NCI-H82 treated with DMSO at 0.1 percent for 48 hours (cell line): ENCODE measurements around the gene LONRF3.
"Not testable (repeated sequence)": the region's sequence is repeated elsewhere in the genome, so short reads cannot be mapped to it uniquely, and the experiment has no call there.

Source experiments
- DNase-seq: peaks from one replicate; lab custom pipeline; 2025; ENCODE audit not compliant: unreplicated experiment; lab: John Stamatoyannopoulos, UW

The LONRF3 gene

DNA sequence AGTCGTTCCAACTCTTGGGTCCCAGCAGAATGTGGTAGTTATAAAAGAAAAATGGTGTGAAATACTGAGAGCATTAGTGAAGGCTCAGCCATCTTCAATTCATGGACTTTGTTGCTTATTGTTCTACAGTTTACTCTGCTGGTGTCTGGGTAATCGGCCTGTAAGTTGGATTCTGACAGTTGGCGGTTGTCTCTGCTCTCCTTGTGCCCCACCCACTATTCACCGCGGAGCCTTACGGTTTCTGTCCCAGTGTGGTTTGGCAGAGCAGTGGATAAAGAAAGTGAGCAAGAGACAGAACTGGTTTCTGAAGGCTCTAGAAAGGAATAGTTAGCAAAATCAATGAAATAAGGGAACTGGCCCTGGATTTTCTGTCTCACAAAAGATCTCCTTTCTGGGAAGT lies 9.1 kb downstream of the LONRF3 start:
- no peak for DNase-seq

DNA sequence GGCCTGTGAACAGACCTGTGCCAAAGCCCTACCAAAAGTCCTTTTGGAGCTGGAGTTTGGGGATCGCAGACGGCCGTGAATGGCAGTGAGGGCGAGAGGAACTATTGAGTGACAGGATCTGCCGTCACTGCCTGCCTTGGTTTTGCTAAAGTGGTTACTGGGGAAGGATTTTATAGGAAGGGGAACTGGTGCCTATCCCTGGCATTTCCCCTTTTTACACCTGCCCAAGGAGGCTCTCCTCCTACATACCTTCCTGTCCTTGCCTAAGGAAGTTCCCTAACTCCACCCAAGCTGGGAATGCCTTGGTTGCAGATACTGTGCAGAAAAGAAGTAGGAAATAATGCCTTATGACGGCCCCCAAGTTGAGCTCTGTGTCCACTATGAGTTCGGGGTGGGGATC lies 14.5 kb downstream of the LONRF3 start:
- no peak for DNase-seq

DNA sequence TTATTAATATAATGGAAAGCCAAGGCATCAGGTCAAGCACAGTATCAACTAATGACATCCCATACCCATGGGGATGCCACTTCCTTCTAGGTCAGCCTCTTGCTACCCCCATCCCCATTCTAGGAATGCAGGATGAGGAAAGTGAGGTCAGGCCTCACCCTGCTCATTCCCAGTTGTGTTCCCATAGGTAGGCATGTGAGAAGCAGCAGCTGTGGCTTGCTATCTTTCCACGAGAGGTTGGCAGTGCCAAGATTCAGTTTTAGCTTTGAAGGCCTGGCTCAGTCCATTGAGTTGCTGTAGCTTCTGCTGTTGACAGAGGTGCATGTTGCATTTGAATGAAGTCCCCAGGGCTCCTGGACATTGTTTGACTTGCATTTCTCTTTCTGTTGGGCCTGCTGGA lies 15.5 kb downstream of the LONRF3 start:
- no peak for DNase-seq

DNA sequence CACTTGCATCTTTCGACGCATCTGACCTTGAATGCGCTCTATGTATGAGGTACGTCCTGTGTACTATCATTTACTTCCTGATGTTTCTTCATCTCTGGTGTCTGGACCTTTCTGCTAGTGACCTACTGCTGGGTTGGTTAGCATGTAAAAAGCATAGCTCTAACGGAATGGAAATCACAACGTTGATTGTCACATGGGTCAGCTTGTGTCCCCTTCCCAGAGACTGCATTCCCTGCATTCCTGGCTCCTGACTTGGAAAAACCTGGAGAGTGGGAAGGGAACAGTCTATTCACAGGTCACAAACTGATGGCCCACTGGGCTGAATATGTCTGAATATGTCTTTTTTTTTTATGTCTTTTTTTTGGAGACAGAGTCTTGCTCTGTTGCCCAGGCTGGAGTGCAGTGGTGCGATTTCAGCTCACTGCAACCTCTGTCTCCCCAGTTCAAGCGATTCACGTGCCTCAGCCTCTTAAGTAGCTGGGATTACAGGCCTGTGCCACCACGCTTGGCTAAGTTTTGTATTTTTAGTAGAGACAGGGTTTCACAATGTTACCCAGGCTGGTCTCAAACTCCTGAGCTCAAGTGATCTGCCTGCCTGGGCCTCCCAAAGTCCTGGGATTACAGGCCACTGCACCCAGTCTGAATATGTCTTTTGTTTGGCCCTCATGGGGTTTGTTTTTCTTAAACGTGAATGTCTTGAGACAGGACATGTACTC lies 16.3 kb downstream of the LONRF3 start:
- no peak for DNase-seq

DNA sequence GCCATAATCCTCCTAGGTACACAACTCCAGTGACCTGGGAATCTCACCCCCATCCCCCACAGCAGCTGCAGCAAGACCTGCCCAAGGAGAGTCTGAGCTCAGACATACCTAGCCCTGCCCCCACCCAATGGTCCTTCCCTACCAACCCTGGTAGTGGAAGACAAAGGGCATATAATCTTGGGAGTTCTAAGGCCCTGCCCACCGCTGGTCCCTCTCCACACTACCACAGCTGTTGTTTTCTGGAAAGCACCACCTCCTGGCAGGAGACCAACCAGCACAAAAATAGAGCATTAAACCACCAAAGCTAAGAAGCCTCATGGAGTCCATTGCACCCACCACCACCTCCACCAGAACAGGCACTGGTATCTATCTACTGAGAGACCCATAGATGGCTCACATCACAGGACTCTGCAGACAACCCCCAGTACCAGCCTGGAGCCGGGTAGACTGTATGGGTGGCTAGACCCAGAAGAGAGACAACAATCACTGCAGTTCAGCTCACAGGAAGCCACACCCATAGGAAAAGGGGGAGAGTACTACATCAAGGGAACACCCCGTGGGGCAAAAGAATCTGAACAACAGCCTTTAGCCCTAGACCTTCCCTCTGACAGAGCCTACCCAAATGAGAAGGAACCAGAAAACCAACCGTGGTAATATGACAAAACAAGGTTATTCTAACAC lies 18.2 kb downstream of the LONRF3 start:
- not testable (repeated sequence) for DNase-seq

DNA sequence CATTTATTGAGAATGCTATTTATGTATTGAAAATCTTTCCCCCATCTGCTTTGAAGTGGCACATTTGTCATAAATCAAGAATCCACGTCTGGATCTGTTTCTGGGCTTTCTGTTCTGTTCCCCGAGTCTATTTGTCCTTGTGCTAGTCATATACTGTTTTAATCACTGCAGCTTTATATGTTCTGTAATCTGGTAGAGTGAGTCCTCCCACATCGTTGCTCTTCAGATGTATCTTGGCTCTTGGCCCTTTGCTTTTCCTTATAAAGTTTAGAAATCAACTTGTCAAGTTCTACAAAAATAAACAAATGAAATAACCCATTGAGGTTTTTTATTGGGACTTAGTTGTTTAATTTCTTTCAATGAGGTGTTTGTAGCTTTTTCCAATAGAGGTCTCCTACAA lies 29.0 kb downstream of the LONRF3 start:
- DNase-seq: no peak

DNA sequence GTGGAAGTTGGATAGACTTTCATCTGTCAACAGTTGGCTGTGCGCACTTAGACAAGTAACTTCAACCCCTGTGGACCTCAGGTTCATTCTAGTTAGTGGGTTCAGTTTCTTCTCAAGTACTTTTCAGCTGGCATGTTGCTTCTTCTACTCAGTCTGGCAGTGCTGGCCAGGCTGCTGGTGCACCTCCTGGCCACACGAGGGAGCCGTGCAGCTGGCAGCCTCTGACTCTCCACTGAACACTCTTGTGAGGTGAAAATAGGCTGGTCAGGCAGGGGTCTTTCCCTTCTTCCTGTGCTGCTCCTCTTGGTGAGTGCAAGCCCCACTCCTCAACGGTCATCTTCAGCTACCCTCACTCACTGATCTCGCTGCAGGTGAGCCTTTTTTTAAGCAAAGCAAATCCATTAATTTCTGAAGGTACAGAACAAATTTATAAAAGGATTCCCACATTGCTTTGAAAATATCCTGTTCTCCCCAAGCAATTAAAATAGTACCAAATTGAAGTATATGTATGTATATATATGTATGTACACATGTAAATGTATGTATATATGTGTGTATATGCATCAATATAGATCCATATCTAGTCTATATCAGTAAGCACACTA lies 30.6 kb downstream of the LONRF3 start:
- DNase-seq: peak; percentile 6

DNA sequence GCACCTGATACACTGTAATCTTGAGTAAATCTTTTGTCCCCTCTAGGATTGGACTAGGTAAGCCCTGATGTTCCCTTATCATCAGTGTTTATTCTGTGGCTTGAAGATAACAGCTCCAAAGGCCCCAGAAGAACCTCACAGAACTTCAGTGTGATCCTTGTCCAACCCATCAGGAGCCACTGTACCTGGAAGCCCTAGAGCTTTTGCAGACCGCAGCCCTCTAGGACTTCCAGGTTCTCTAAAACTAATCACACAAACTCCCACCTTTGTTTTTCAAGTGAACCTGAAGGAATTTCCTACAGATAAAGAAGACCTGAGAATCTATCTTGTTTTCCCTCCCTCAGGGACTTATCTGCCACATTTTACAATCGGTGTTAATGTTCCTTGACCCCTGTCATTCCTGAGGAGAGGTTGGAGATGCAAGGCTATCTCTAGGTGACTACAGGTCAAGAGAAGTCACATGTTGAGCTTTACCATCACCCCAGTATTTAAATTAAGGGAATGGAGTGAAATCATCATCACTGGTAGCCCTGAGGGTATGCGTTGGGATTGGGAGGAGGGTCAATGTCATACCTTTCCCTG lies 32.9 kb downstream of the LONRF3 start:
- no peak for DNase-seq

DNA sequence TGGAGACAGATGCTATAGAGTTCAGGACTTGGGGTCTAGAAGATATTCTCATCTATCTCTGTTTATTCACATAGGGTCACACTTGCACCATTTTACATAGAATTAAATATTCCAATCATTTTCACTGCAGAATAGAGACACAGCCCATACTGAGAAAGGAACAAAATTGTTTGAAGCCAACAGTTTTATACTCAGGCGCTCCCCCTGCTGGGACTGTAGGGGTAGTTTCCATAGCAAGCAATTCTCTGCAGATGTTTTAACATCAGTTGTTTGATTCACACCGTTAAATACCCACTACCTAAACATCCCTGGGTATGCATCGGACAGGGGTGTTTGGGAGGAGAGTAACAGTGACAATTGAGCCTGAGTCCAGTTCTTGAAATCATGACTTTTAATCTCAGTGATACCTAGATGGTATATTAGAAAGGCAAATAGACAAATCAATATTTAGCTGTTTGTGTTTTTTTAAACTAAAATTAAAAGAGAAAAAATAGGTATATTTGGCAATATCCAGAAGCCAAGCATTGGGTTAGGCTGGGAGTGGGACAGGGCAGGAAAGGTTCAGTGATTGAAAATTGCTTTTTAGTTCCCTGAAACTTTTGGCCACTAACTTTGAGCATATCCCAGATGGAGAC lies 33.8 kb downstream of the LONRF3 start:
- DNase-seq: no peak

DNA sequence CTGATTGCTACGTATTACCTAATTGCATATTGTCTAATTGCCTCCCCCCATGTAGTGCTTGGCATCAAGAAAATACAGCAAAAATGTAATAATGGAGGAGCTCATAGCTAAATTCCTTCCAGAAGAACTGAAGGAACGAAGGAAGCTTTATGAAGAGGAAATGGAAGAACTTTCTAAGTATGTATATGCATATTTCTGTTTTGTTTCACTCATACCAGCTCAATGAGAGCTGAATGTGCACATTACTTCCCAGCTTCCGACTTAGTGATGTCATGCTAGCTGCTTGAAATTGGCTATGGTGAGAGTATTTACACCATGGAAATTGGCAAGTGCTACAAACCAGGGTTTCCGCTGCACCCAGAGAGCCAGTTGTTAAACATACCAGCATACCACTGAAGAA lies 34.7 kb downstream of the LONRF3 start:
- no peak for DNase-seq

DNA sequence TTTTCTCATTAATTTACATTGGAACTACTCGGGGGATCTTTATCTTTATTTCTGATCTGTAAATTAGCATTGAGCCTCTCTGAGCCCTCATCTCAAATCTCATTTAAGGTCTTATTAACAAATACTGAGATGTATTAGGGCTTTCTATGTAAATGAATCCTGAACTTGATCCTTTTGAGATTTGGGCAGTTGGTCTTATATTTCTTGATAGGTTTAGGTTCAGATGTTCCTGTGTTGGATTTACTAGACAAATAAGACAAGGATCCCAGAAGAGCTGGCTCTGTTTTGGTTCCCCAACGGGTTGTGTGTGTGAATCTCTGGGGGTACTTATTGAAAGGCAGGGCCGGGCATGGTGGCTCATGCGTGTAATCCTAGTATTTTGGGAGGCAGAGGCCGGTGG lies 36.1 kb downstream of the LONRF3 start:
- DNase-seq: no peak

DNA sequence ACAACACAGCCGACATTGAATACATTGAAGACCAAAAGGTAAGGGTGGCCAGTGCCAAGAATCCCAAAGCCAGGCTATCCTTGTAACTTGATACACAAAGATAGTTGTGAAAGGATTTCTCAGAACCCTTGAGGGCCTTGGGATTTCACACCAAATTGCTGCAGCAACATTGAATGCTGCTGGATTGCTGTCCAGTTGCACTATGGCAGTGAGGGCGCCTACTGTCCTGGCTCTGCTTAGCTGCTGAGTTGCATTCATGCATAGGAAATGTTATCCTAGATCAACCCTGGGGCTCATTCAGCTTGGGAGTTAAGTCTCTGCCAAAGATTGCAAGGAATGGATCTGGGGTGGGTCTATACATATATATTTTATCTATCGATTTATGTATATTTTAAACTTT lies 38.7 kb downstream of the LONRF3 start:
- DNase-seq: no peak

DNA sequence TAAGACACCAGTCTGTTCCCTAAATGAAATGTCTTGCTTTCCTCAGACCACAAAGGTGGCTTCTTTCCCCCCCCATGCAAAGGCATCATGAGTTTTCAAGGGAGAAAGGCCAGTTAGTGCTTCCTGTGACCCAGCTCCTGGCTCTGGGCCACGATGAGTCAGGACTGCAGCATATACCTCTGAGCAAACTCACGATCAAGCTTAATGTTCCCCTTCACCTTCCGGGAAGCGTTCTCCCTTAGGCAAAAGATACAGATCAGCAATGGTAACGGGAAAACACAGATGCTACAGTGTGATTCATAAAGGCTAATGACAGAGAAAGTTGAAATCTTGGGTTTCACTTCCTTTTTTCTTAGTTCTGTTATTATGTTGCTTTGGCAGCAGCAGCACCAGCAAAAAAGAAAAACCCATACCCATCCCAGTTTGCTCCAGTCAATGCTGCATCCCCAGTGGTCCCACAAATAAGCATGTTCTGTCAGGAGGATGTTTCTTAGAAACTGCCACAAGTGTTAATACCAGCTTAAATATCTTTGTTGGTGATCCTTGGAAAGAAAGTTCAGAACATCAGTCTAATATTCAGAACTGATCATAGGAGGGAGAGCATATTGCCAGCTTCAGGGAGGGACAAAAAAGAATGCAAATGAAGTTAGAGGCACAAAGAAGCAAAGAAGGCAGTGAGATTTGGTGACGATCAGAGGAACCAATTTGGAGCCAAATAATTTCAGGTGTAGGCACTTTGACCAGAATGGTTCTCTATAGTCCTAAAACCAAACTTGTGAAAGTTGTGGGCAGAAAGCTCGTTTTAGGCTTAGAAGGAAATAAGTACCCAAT lies 41.2 kb downstream of the LONRF3 start:
- no peak for DNase-seq

DNA sequence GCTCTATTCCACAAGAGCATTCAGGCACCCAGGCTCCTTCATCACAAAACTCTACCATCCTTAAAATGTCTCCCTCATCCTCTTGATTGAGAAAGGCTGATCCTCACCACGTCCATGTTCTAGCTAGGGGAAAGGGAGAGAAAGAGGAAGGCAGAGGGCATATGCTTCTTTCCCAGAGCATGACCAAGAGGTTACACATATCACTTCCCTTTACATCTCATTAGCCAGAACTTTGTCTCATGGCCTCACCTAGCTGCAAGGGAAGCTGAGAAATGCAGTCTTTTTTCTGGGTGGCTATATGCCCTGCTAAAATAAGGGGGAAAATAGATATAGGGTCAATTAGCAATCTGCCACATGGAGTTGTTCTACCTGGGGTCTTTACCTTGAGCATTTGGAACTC lies 42.7 kb downstream of the LONRF3 start:
- no peak for DNase-seq

DNA sequence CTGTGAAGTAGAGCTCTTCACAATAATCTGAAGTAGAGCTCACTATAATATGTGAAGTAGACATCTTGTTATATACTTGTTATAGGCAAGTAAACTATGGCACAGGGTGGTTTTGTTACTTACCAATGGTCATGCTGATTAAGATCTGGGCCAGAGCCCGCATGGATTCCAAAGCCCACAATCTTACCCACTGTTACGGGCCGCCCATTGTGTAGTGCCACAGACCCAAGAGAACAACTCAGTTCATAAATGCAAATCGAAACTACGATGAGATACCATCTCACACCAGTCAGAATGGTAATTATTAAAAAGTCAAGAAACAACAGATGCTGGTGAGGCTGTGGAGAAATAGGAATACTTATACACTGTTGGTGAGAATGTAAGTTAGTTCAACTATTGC lies 51.5 kb downstream of the LONRF3 start:
- DNase-seq: no peak

DNA sequence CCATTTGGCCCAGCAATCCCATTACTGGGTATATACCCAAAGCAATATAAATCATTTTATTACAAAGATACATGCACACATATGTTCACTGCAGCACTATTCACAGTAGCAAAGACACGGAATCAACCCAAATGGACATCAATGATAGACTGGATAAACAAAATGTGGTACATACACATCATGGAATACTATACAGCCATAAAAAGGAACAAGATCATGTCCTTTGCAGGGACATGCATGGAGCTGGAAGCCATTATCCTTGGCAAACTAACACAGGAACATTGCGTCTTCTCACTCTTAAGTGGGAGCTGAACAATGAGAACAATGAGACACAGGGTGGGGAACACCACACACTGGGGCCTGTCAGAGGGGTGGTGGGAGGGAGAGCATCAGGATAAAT lies 51.9 kb downstream of the LONRF3 start:
- not testable (repeated sequence) for DNase-seq

DNA sequence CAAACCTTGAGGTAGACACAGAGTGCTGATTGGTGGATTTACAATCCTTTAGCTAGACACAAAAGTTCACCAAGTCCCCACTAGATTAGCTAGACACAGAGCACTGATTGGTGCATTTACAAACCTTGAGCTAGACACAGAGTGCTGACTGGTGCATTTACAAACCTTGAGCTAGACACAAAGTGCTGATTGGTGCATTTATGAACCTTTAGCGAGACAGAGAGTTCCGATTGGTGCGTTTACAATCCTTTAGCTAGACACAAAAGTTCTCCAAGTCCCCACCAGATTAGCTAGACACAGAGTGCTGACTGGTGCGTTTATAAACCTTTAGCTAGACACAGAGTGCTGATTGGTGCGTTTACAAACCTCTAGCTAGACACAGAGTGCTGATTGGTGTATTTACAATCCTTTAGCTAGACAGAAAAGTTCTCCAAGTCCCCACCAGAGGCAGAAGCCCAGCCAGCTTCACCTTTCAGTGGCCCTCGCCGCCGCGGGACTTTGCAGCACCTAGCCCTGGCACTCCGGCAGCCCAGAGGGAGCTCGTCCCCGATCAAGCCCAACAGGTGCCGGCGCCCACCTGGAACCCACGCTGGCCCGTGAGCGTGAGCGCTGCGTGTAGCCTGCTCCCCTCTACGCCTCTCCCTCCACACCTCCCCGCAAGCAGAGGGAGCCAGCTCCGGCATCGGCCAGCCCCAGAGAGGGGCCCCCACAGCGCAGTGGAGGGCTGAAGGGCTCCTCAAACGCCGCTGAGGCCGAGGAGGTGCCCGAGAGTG lies 53.7 kb downstream of the LONRF3 start:
- not testable (repeated sequence) for DNase-seq

DNA sequence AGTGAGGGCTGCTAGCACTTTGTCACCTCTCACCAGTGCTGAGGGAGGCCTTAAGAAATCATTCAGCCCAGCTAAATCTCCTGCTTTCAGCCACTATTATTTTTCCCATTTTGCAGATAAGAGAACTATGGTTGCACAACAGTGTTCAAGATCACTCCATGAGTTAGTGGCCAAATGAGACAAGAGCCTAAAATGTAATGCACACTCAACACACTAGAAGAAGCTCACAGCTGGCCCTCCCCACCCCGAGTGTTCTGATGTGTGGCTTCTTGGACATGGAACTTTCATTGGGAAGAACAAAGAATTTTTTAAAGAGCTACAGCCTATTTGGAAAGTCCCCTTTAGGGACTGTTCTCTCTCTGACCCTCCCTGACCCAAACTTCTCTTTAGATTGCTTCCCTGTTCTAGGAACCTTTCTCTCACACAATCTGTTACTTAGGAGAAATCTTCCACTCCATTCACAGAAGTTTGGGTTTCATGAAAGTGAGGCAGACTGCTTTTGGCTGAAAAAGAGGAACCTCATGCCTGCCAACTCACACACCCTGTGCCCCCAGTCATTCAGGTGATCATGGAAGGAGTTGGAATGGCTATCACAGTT lies 54.4 kb downstream of the LONRF3 start:
- no peak for DNase-seq

DNA sequence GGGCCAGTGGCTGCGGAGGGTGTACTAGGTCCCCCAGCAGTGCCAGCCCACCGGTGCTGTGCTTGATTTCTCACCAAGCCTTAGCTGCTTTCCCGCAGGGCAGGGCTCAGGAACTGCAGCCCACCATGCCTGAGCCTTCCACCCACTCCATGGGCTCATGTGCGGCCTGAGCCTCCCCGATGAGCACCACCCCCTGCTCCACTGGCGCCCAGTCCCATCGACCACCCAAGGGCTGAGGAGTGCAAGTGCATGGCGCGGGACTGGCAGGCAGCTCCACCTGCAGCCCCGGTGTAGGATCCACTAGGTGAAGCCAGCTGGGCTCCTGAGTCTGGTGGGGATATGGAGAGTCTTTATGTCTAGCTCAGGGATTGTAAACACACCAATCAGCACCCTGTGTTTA lies 55.2 kb downstream of the LONRF3 start:
- DNase-seq: not testable (repeated sequence)

DNA sequence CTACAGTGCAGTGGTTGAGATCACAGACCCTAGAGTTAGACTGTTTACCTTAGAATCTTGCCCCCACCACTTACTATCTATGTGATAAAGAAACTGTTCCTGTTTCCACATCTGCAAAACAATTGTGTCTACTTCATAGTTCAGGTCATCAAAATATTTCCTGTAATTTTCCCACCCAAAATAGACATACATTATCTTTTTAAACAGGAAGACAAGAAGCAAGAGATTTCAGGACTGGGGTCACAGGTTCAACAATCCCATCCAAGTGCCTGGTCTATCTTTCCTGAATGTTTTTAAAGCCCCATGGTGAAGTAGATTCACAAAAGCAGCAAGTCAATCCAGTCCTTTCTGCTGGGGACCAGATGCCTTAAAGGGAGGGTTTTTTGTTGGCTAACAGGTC lies 56.6 kb downstream of the LONRF3 start:
- no peak for DNase-seq
